ENCODE data around the gene ABHD10.

ABHD10 gene

DNA sequence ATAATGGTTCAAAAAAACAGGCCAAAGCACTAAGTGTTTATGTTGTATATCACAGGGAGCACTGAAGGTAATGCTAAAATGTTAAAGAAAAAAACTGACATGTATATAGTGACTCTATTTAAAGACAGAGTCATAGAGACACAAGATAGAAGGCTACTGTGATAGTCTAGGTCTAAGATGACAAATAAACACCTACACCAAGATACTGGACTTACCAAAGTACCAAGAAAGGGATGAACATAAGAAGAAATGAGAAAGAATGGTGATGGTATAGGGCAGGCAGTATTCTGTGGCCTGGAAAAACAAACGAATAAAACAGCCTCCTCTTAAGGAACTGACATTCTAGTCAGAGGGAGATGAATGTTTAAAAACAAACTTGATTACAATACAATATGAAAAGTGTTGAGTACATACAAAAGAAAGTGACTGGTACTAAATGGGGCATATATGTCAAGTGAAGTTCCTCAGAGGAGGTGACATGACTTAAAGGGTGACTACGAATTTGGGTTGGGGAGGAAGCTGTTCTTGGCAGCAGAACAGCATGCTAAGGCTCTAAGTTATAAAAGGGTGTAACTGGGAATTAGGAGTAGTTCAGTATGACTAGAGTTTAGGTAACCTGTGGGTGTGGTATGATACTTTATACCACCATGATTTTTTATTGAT lies 5.9 kb downstream of the ABHD10 start:
- CTCF ChIA-PET: interaction anchor here (1.0 to 9.1 kb wide), 3 partner anchors 16 to 267 kb away, joined by 3 to 219 read pairs (median 125); partner anchors contain the start of gene TAGLN3
- POLR2A ChIA-PET: no interaction called here

DNA sequence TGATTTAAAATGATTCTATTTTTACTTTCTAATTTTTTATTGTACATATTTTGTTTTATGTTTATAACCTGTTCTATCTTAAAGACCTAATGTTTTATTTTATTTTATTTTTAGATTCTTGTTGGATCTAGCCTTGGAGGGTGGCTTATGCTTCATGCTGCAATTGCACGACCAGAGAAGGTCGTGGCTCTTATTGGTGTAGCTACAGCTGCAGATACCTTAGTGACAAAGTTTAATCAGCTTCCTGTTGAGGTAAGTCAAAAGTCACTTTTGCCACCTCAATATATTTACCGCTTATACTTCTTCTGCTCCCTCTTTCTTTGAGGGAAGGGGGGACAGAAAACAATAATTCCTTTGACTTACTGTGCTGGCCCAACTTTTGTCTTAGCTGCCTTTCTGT lies 8.0 kb downstream of the ABHD10 start:
- POLR2A ChIA-PET: no interaction called here
- no peak overlapping the region for H3K4me3 ChIP-seq (ENCODE audit: low read depth, low read length)
- TF ChIP-seq, protein P1, sequence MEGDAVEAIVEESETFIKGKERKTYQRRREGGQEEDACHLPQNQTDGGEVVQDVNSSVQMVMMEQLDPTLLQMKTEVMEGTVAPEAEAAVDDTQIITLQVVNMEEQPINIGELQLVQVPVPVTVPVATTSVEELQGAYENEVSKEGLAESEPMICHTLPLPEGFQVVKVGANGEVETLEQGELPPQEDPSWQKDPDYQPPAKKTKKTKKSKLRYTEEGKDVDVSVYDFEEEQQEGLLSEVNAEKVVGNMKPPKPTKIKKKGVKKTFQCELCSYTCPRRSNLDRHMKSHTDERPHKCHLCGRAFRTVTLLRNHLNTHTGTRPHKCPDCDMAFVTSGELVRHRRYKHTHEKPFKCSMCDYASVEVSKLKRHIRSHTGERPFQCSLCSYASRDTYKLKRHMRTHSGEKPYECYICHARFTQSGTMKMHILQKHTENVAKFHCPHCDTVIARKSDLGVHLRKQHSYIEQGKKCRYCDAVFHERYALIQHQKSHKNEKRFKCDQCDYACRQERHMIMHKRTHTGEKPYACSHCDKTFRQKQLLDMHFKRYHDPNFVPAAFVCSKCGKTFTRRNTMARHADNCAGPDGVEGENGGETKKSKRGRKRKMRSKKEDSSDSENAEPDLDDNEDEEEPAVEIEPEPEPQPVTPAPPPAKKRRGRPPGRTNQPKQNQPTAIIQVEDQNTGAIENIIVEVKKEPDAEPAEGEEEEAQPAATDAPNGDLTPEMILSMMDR (IDR thresholded peaks at IDR 0.05; ENCODE audit: insufficient read depth, low read length, missing control alignments): no peak
- no peak for DNase-seq (ENCODE audit: low read depth, low spot score)
- CTCF ChIA-PET: interaction anchor here (0.8 to 9.1 kb wide), 8 partner anchors 14 to 269 kb away, joined by 3 to 219 read pairs (median 30); partner anchors contain the start of gene TAGLN3

More for the DNA sequence above, 5.9 kb downstream of the ABHD10 start:
- H3K4me3 ChIP-seq (ENCODE audit: low read depth, low read length): no peak overlapping the region
- no peak for DNase-seq (ENCODE audit: low read depth, low spot score)
- TF ChIP-seq, protein P1 (IDR thresholded peaks at IDR 0.05; ENCODE audit: insufficient read depth, low read length, missing control alignments): no peak

DNA sequence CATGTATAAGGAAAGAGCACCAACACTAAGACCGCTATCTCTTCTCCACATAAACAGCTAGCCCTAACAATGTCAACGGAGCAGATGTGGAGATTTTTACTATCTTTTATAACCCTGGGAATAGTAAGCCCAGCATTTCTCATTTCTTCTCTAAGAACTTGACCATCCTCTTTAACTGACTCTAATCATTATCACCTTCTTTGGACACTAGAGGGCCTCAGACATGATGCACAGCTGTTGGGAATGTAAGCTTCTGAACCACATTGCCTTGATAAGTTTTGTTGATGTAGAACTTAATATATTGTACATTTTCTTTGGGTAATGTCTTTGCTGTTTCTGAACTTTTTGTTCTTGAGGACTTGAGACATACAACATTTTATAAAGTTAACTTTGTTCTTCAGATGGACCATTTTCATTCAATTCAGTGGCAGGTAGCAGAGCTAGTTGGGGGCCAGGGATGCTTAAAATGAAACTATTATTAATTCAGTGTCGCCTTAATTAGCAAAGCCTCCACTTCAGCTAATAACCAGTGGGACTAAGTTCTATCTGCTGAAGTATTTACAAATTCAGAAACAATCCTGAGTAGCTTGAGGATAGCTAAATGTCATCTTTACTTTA lies 10.3 kb downstream of the ABHD10 start:
- CTCF ChIA-PET: interaction anchor here (0.7 to 9.1 kb wide), 30 partner anchors 10 to 411 kb away, joined by 3 to 219 read pairs (median 4); partner anchors contain the start of genes ABHD10, PHLDB2, TAGLN3 and TMPRSS7
- DNase-seq (ENCODE audit: low read depth, low spot score): peak; percentile 49
- TF ChIP-seq, protein P1 (IDR thresholded peaks at IDR 0.05; ENCODE audit: insufficient read depth, low read length, missing control alignments): peak; percentile 70
- POLR2A ChIA-PET: interaction anchor here (1.4 kb wide), 1 partner anchor 11 kb away, joined by 4 read pairs; the partner anchor contains the start of gene ABHD10
- no peak overlapping the region for H3K4me3 ChIP-seq (ENCODE audit: low read depth, low read length)

DNA sequence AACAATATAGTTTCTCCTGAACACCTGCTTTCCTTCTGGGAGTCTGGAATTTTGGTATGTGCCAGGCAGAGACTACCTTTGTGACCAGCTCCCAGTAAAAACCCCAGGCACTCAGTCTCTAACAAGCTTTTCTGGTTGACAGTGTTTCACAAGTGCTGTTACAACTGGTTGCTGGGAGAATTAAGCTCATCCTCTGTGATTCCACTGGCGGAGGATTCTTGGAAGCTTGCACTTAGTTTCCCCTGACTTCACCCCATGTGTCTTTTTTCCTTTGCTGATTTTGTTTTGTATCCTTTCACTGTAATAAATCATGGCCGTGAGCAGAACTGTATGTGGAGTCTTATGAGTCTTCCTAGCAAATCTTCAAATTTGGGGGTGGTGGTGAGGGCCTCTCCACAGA lies 14.2 kb downstream of the ABHD10 start:
- ChIA-PET POLR2A (no interaction called here), CTCF (interaction anchor here (0.9 to 9.1 kb wide), 8 partner anchors 7 to 277 kb away, joined by 3 to 219 read pairs (median 44); partner anchors contain the start of gene TAGLN3)
- TF ChIP-seq, protein P1 (IDR thresholded peaks at IDR 0.05; ENCODE audit: insufficient read depth, low read length, missing control alignments): no peak
- H3K4me3 ChIP-seq (ENCODE audit: low read depth, low read length): no peak overlapping the region
- no peak for DNase-seq (ENCODE audit: low read depth, low spot score)

DNA sequence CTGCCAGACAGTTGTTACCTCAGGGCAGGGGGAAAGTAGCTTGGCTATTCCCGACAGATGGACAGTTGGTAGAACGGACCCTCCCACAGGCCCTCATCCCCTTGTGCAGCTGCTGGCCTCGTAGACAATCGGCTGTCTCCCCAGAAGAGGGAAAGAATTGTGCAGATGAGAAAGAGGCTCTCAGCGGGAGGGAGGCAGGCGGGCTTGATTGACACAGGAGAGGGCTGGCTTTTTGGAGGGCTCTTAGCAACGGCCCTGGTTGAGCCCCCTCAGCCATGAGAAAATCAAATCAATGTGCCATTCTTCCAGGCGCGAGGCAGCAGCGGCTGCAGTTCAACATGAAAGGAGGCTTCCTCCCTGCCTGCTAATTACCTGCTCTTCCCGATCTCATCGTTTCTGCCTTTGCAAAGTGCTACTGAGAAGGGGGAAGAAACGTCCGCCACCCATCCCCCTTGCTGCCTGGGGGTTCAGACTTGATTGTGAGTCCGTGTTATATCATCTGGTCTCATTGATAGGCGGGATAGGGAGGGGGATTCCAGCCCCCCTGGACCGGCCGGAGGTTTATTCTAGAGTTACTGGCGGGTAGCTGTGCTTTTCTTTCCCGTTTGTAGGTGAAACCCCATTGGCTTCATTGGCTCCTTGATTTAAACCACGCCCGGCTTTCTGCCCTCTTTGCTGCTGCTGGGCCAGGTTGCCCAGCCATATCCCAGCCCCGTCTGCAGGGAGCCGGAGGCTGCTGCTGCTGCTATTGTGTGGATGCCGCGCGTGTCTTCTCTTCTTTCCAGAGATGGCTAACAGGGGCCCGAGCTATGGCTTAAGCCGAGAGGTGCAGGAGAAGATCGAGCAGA lies 20.0 kb downstream of the ABHD10 start, which contains the start of gene TAGLN3:
Gene TAGLN3, plus strand, starts transcription at position 287 of the 848 bp plus-strand sequence. Its CDS starts 501 bp downstream, at position 788.
- TF ChIP-seq, protein P1 (IDR thresholded peaks at IDR 0.05; ENCODE audit: insufficient read depth, low read length, missing control alignments): no peak
- H3K4me3 ChIP-seq (ENCODE audit: low read depth, low read length): peak within 1 kb of the TSS; percentile 47

More for the DNA sequence above, 20.0 kb downstream of the ABHD10 start, which contains the start of gene TAGLN3:
- ChIA-PET POLR2A (no interaction called here), CTCF (interaction anchor here (0.5 to 10.8 kb wide), 10 partner anchors 9 to 283 kb away, joined by 3 to 134 read pairs (median 5); no protein-coding TSS in a partner anchor)
- no peak for DNase-seq (ENCODE audit: low read depth, low spot score)

Measured in AG04449 (cell line).